HepG2 (cell line): Measurements from ENCODE around the gene PTPRN. TPM values are rescaled to one million over a fixed set of nuclear protein-coding genes. Genes with fewer than 3 reads are reported as not detected.

Experiments
- ATAC-seq: fragments of 200-7000 bp; cut with Tn5 transposase; 3 replicates; pipeline ENCODE4 v1.9.1; 2020; ENCODE audit warnings: mild to moderate bottlenecking, moderate library complexity
- BruUV-seq: library from RNA; stranded (reverse); fragments of 400-500 nt; replicated peaks from 2 replicates; lab custom pipeline; 2021; lab: Mats Ljungman, UMichigan
- CTCF ChIA-PET: fragments of 300-600 bp; formaldehyde crosslinking; extraction: SDS; loops from one replicate; lab custom pipeline; 2021; ENCODE audit warnings: low total read pairs, inconsistent platforms, low intra/inter-chr PET ratio; lab: Yijun Ruan, JAX
- POLR2A ChIA-PET: fragments of 350-600 bp; sonication (Branson Sonifier 250); formaldehyde crosslinking; loops from one replicate; lab custom pipeline; 2020; ENCODE audit warnings: antibody characterized with exemption, inconsistent platforms; lab: Yijun Ruan, JAX
- DNase-seq: peaks from one replicate; pipeline ENCODE4 v3.0.0-alpha.2; 2015; ENCODE audit warnings: low spot score
- FAIRE-seq: peaks from 3 replicates; lab custom pipeline; 2011; peaks lifted over from hg19 to GRCh38; lab: Jason Lieb, UNC
- H2AFZ ChIP-seq: one replicate; pipeline ENCODE4 v1.6.1; 2011; ENCODE audit warnings: low read length, inconsistent platforms
- H3K27ac ChIP-seq: fragments of 300-600 bp; 3 replicates; pipeline ENCODE4 v1.8.0; 2011; ENCODE audit warnings: mixed run types, mild to moderate bottlenecking, mixed read lengths, low read length, inconsistent platforms; ENCODE audit not compliant: insufficient read depth; ENCODE audit errors: extremely low read length
- H3K27me3 ChIP-seq, 2 experiments: fragments of 200-600 bp in 1 of 2; 2 replicates in 1 of 2; 3 replicates in 1 of 2; pipeline versions ENCODE4 v1.6.0 to v1.8.0; 2011; ENCODE audit warnings: low read length in 2 of 2, mild to moderate bottlenecking in 2 of 2, moderate library complexity in 2 of 2, inconsistent platforms in 1 of 2; ENCODE audit not compliant: insufficient read depth in 2 of 2, control insufficient read depth in 1 of 2
- H3K36me3 ChIP-seq, 2 experiments: fragments of 200-600 bp in 1 of 2; replicated peaks in 1 of 2; 2 replicates in 1 of 2; 3 replicates in 1 of 2; pipeline versions ENCODE4 v1.5.1 to v1.8.0; 2011; ENCODE audit warnings: low read length in 2 of 2, inconsistent platforms in 1 of 2; ENCODE audit not compliant: insufficient read depth in 2 of 2, control insufficient read depth in 1 of 2
- H3K4me1 ChIP-seq: 2 replicates; pipeline ENCODE4 v1.5.1; 2012; ENCODE audit warnings: low read length, inconsistent platforms; ENCODE audit not compliant: insufficient read depth
- H3K4me2 ChIP-seq: 2 replicates; pipeline ENCODE4 v1.6.0; 2011; ENCODE audit warnings: low read depth, low read length, inconsistent platforms
- H3K4me3 ChIP-seq, 3 experiments: fragments of 200-600 bp in 1 of 3; sonication (generic), shearing (Covaris generic) in 1 of 3; replicated peaks in 1 of 3; 2 replicates each; pipeline ENCODE4 v1.5.1; 2011 to 2016; ENCODE audit warnings: low read length in 3 of 3, inconsistent platforms in 2 of 3, low read depth in 2 of 3, mild to moderate bottlenecking in 2 of 3, control low read depth in 1 of 3, mixed read lengths in 1 of 3; ENCODE audit not compliant: insufficient read depth in 1 of 3
- H3K79me2 ChIP-seq: one replicate; pipeline ENCODE4 v1.6.1; 2011; ENCODE audit warnings: low read length, inconsistent platforms; ENCODE audit not compliant: insufficient read depth
- H3K9ac ChIP-seq: 2 replicates; pipeline ENCODE4 v1.6.0; 2011; ENCODE audit warnings: mild to moderate bottlenecking, low read depth, low read length, inconsistent platforms; ENCODE audit not compliant: insufficient read depth
- H3K9me3 ChIP-seq: 2 replicates; pipeline ENCODE4 v1.5.1; 2012; ENCODE audit warnings: mild to moderate bottlenecking, low read length
- H4K20me1 ChIP-seq: 2 replicates; pipeline ENCODE4 v1.6.0; 2011; ENCODE audit warnings: inconsistent platforms, mild to moderate bottlenecking, low read length, moderate library complexity; ENCODE audit not compliant: insufficient read depth
- FUBP1 ChIP-seq: sonication (generic); formaldehyde crosslinking; IDR thresholded peaks from 2 replicates; pipeline ENCODE4 v1.5.1; 2020; ENCODE audit warnings: missing genetic modification reagents, mild to moderate bottlenecking, borderline replicate concordance
- HIC2 ChIP-seq: sonication (generic); formaldehyde crosslinking; IDR thresholded peaks from 2 replicates; pipeline ENCODE4 v1.9.0; 2022; ENCODE audit warnings: low read depth, missing genetic modification reagents
- IKZF5 ChIP-seq: IDR thresholded peaks from 2 replicates; pipeline ENCODE4 v1.6.1; 2018; ENCODE audit warnings: missing genetic modification reagents, mild to moderate bottlenecking, missing compliant biosample characterization
- KLF12 ChIP-seq: sonication (generic); formaldehyde crosslinking; IDR thresholded peaks from 2 replicates; pipeline ENCODE4 v1.4.0; 2020; ENCODE audit warnings: missing genetic modification reagents, borderline replicate concordance
- MAFK ChIP-seq, 2 experiments: IDR thresholded peaks in 1 of 2; conservative IDR thresholded peaks in 1 of 2; 2 replicates each; pipeline ENCODE4 v1.6.1; 2011; ENCODE audit warnings: improper control_type of control experiment in 2 of 2, low read length in 2 of 2
- MTF1 ChIP-seq: sonication (generic); formaldehyde crosslinking; IDR thresholded peaks from 2 replicates; pipeline ENCODE4 v1.5.0; 2020; ENCODE audit warnings: missing genetic modification reagents
- ZNF574 ChIP-seq: sonication (generic); formaldehyde crosslinking; IDR thresholded peaks from 2 replicates; pipeline ENCODE4 v1.4.0; 2020; ENCODE audit warnings: missing genetic modification reagents
- ZNF891 ChIP-seq: sonication (generic); formaldehyde crosslinking; IDR thresholded peaks from 2 replicates; pipeline ENCODE4 v1.5.0; 2020; ENCODE audit warnings: mild to moderate bottlenecking, missing genetic modification reagents
- WGBS: methylation state at CpG from one replicate; pipeline ENCODE4 v1.1.6; 2017; ENCODE audit warnings: low lambda C conversion rate; 5-methylcytosine and 5-hydroxymethylcytosine counted together
- in situ Hi-C: cut with HindIII; loops from 2 replicates; pipeline ENCODE4 v1.10.0; 2017; ENCODE audit warnings: low pct_unique_long_range_greater_than_20kb; ENCODE audit not compliant: extremely low pct_ligation_motif_present
- intact Hi-C: fragments of 100-400 bp; cut with micrococcal nuclease; formaldehyde crosslinking; loops from one replicate; pipeline ENCODE4 v1.10.0; 2022; ENCODE audit not compliant: unreplicated experiment
- polyA plus RNA-seq, 8 experiments: library from polyadenylated mRNA; depleted of rRNA in 3 of 8; stranded (reverse) in 7 of 8; unstranded in 1 of 8; fragments of >200 nt; fragmentation: Illumina TruSeq in 4 of 8; extraction: Trizol in 4 of 8; gene quantifications; 2 replicates each; pipeline versions ENCODE4 v1.2.1 to v1.2.3, GENCODE V29; 2011 to 2016; ENCODE audit warnings: low read depth in 4 of 8, missing spikeins in 1 of 8, mixed read lengths in 1 of 8; ENCODE audit not compliant: insufficient read depth in 1 of 8
- total RNA-seq, 5 experiments: library from RNA; depleted of rRNA; stranded (reverse); fragments of >200 nt; fragmentation: Illumina TruSeq; extraction: Trizol; gene quantifications; 2 replicates each; pipeline ENCODE4 v1.2.3, GENCODE V29; 2016; ENCODE audit warnings: low read depth in 1 of 5

Gene PTPRN
- total and polyA plus RNA-seq, 2 of the 13 experiments (the other 11 are each of a cell fraction or from before 2014, with no cell fraction given): 0.26 TPM; not detected in 1

- TF ChIP-seq HIC2 (CRISPR knock-in tag): peak; percentile 33; the same call in 1 of the 2 replicates
- no peak for TF ChIP-seq ZNF891 (CRISPR knock-in tag)
- TF ChIP-seq KLF12 (CRISPR knock-in tag): no peak
- 0 out of 2 replicates have a peak, but pooled peaks have one; percentile 4 for TF ChIP-seq IKZF5 (CRISPR knock-in tag)
- TF ChIP-seq, all 625 proteins: peak for 6
Observed at GRCh38 chr2:219254590-219255201, 54.5 kb downstream of the PTPRN start (continued).

- 0% methylated on average over 27 of the region's 76 CpGs for WGBS
- ATAC-seq: peak; percentile 62
- Histone ChIP-seq H3K9me3 (no peaks in the 10 kb centered on the region), H3K79me2 (no peaks in the 10 kb centered on the region), H2AFZ (no peak within 1 kb of the TSS), H3K27ac (no peak within 1 kb of the TSS), H4K20me1 (no peaks in the 10 kb centered on the region), H3K4me3 (peak within 1 kb of the TSS; percentile 62 to 83 (median 62)), H3K4me1 (peaks cover 60% of the 10 kb centered on the region), H3K27me3 (peaks cover 2 to 40% of the 10 kb centered on the region in 2 experiments; a peak in 4 of 5 replicates), H3K9ac (peak within 1 kb of the TSS; percentile 46; the same call in 1 of the 2 replicates), H3K4me2 (peak within 1 kb of the TSS; percentile 99), H3K36me3 (no peaks in the 10 kb centered on the region)
- POLR2A ChIA-PET: interaction anchor here (1.0 to 3.5 kb wide), 14 partner anchors 9 to 298 kb away, joined by 3 to 26 read pairs (median 6); partner anchors contain the start of genes CNPPD1, DNAJB2, GLB1L and STK16
- DNase-seq: peak; percentile 58
- CTCF ChIA-PET: interaction anchor here (0.9 to 1.2 kb wide), 2 partner anchors 23 to 40 kb away, joined by 3 read pairs; no protein-coding TSS in a partner anchor
- no TSS peak for BruUV-seq
- peak; percentile 63 for FAIRE-seq
- in situ Hi-C loops: no loop called here
- intact Hi-C loops: no loop called here
- TF ChIP-seq FUBP1 (no peak), MAFK (conservative IDR thresholded peaks at IDR 0.05 in 1 of 2, IDR thresholded peaks at IDR 0.05 in 1 of 2; ENCODE audit: low read length in 2 of 2) (no peak), MTF1 (no peak), ZNF574 (CRISPR knock-in tag) (peak; percentile 46)
Observed at GRCh38 chr2:219253753-219254589, 55.2 kb downstream of the PTPRN start, which contains the start of gene TUBA4A. Gene TUBA4A, minus strand, starts transcription at chr2:219253918. Its CDS starts 60 bp downstream, at chr2:219253858.
